HG02970 (cell line): ENCODE data around the gene ANKS1B.
"Not testable (repeated sequence)": the region's sequence is repeated elsewhere in the genome, so short reads cannot be mapped to it uniquely, and the experiment has no call there.

Experiments
- ATAC-seq: cut with Tn5 transposase; IDR thresholded peaks from one replicate; pipeline ENCODE4 v1.9.1; 2021; ENCODE audit warnings: mild to moderate bottlenecking, moderate library complexity, moderate number of reproducible peaks; ENCODE audit not compliant: unreplicated experiment, low FRiP score

The ANKS1B gene

GRCh38 chr12:99898645-99899044, 86.1 kb downstream of the ANKS1B start:
- no peak for ATAC-seq

GRCh38 chr12:99879439-99879838, 105.3 kb downstream of the ANKS1B start:
- ATAC-seq = no peak

- ATAC-seq = no peak
Observed at GRCh38 chr12:99875081-99875480, 109.7 kb downstream of the ANKS1B start.

- no peak for ATAC-seq
Observed at GRCh38 chr12:99870085-99870484, 114.7 kb downstream of the ANKS1B start.

GRCh38 chr12:99861731-99862130, 123.0 kb downstream of the ANKS1B start:
- no peak for ATAC-seq

GRCh38 chr12:99859126-99859525, 125.6 kb downstream of the ANKS1B start:
- ATAC-seq = no peak

- no peak for ATAC-seq
Observed at GRCh38 chr12:99852666-99853065, 132.1 kb downstream of the ANKS1B start.

GRCh38 chr12:99847936-99848335, 136.8 kb downstream of the ANKS1B start:
- no peak for ATAC-seq

- ATAC-seq = no peak
Observed at GRCh38 chr12:99834710-99835109, 150.0 kb downstream of the ANKS1B start.

GRCh38 chr12:99833397-99833796, 151.3 kb downstream of the ANKS1B start:
- ATAC-seq = no peak

GRCh38 chr12:99824900-99825542, 159.7 kb downstream of the ANKS1B start:
- ATAC-seq = no peak

GRCh38 chr12:99822273-99822672, 162.5 kb downstream of the ANKS1B start:
- ATAC-seq = no peak

- ATAC-seq = no peak
Observed at GRCh38 chr12:99810718-99811593, 173.8 kb downstream of the ANKS1B start.

GRCh38 chr12:99809909-99810308, 174.8 kb downstream of the ANKS1B start:
- ATAC-seq = no peak

GRCh38 chr12:99806304-99806703, 178.4 kb downstream of the ANKS1B start:
- ATAC-seq = no peak

GRCh38 chr12:99804715-99805114, 180.0 kb downstream of the ANKS1B start:
- no peak for ATAC-seq

GRCh38 chr12:99800605-99801004, 184.1 kb downstream of the ANKS1B start:
- ATAC-seq = no peak

GRCh38 chr12:99797931-99798330, 186.8 kb downstream of the ANKS1B start:
- not testable (repeated sequence) for ATAC-seq

- no peak for ATAC-seq
Observed at GRCh38 chr12:99783421-99783820, 201.3 kb downstream of the ANKS1B start.

- ATAC-seq = no peak
Observed at GRCh38 chr12:99772274-99772673, 212.5 kb downstream of the ANKS1B start.

GRCh38 chr12:99771659-99772058, 213.1 kb downstream of the ANKS1B start:
- ATAC-seq = no peak
